GM19372 (cell line): Measurements from ENCODE around the gene SYS1.

ENCODE experiments used
- ATAC-seq: cut with Tn5 transposase; IDR thresholded peaks from one replicate; pipeline ENCODE4 v1.9.1; 2021; ENCODE audit warnings: mild to moderate bottlenecking, low read depth, moderate library complexity; ENCODE audit not compliant: unreplicated experiment

The SYS1 gene

DNA sequence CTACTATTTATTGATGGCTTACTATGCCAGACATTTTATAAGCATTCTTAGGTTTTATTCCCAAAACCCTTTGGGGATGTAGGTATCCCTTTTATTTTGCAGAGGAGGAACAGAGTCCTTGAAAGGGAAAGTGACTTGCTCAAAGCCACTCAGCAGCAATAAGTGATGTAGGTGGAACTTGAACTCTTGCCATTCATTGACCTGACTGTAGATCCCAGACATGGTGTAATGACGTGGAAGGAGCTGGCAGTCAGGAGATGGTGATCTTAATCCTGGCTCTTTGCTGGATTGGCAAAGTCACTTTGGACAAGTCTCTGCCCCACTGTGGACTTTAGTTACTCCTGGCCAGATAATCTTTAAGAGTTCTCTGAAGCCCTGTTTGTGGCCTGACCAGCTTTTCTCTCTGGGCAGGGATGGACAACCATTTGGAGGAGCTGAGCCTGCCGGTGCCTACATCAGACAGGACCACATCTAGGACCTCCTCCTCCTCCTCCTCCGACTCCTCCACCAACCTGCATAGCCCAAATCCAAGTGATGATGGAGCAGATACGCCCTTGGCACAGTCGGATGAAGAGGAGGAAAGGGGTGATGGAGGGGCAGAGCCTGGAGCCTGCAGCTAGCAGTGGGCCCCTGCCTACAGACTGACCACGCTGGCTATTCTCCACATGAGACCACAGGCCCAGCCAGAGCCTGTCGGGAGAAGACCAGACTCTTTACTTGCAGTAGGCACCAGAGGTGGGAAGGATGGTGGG lies 46.7 kb downstream of the SYS1 start:
- ATAC-seq, result no peak

GRCh38 chr20:45410887-45411286 lies 47.9 kb downstream of the SYS1 start:
- ATAC-seq, result no peak

DNA sequence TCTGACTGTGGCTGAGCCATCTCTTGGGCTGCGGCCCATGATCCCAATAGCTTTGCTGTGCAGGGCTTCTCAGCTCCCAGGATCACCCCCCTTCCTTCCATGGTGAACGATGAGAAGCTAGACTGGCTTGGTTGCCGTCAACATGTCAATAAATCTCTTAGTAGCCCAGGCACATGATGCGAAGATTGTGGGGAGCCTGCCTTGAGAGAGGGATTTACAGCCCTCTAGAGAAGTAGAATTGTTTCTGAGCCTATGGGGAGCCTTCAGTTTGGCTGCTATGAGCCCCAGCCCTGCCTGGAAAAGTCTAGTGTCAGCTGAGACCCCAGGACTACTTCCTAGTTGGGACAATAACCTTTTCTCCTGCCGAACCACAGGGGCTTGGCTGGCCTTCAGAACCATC lies 49.7 kb downstream of the SYS1 start:
- no peak for ATAC-seq

- ATAC-seq, result no peak
Measured at GRCh38 chr20:45413479-45413878, 50.5 kb downstream of the SYS1 start.

- peak; percentile 80 for ATAC-seq
Measured at GRCh38 chr20:45415822-45416637, 53.1 kb downstream of the SYS1 start, which contains the start of gene PIGT. Gene PIGT, plus strand, starts transcription at chr20:45416141. Its CDS starts 16 bp downstream, at chr20:45416157.

DNA sequence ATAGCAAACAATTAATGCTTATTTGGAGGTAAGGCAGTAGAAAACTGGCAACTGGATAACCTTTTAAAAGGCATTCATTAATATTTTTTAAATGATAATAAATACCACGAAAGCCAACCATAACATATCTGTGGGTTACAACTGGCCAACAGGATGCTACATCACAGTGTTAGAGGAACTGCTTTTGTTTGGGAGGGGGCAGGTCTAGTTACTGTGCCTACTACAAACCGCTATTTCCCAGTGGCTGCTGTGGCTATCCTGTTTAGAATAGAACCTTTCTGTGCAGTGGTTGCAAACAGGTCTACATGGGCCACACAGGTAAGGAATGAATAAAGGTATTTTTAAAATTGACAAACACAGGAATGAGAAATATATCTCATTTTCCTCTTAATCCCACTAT lies 54.0 kb downstream of the SYS1 start:
- no peak for ATAC-seq
